Measurements from ENCODE around the gene JAM3. TPM values are rescaled to one million over a fixed set of nuclear protein-coding genes. Genes with fewer than 3 reads are reported as not detected.

Gene JAM3
- total RNA-seq, 1 donor from 2014 or later, result 17.6 TPM

- Mint-ChIP-seq H3K27ac (no peak overlapping the region), H3K9me3 (no peaks in the 10 kb centered on the region), H3K36me3 (ENCODE audit: low read depth) (peaks cover 76% of the 10 kb centered on the region), H3K27me3 (no peaks in the 10 kb centered on the region), H3K4me3 (no peak overlapping the region), H3K4me1 (peaks cover 7% of the 10 kb centered on the region)
- ATAC-seq (ENCODE audit: low read depth), result no peak
- TF ChIP-seq CTCF (IDR thresholded peaks at IDR 0.05), result no peak
- intact Hi-C loops (cut with micrococcal nuclease), result no loop called here
- no peak for DNase-seq
- CTCF ChIA-PET, result no interaction called here
- POLR2A ChIA-PET, result no interaction called here
Observed at GRCh38 chr11:134149371-134149770, 80.5 kb downstream of the JAM3 start.

GRCh38 chr11:134150195-134150903 is 81.5 kb downstream of the JAM3 start:
- no peak overlapping the region for H3K27ac Mint-ChIP-seq
- peaks cover 74% of the 10 kb centered on the region for H3K36me3 Mint-ChIP-seq (ENCODE audit: low read depth)
- ChIA-PET POLR2A (no interaction called here), CTCF (no interaction called here)
- no peaks in the 10 kb centered on the region for H3K9me3 Mint-ChIP-seq
- intact Hi-C loops (cut with micrococcal nuclease), result no loop called here
- TF ChIP-seq CTCF (IDR thresholded peaks at IDR 0.05), result no peak
- no peak overlapping the region for H3K4me3 Mint-ChIP-seq
- DNase-seq (no peak), ATAC-seq (ENCODE audit: low read depth) (no peak)
- peaks cover 7% of the 10 kb centered on the region for H3K4me1 Mint-ChIP-seq
- no peaks in the 10 kb centered on the region for H3K27me3 Mint-ChIP-seq

- POLR2A ChIA-PET, result no interaction called here
- H3K27ac Mint-ChIP-seq, result no peak overlapping the region
- H3K36me3 Mint-ChIP-seq (ENCODE audit: low read depth), result peaks cover 75% of the 10 kb centered on the region
- no peaks in the 10 kb centered on the region for H3K9me3 Mint-ChIP-seq
- DNase-seq, result no peak
- no peak for TF ChIP-seq CTCF (IDR thresholded peaks at IDR 0.05)
- H3K4me1 Mint-ChIP-seq, result peaks cover 7% of the 10 kb centered on the region
- intact Hi-C loops (cut with micrococcal nuclease), result no loop called here
- ATAC-seq (ENCODE audit: low read depth), result no peak
- CTCF ChIA-PET, result interaction anchor here (1.0 kb wide), 1 partner anchor 9 kb away, joined by 3 read pairs; no protein-coding TSS in a partner anchor
- H3K4me3 Mint-ChIP-seq, result no peak overlapping the region
- H3K27me3 Mint-ChIP-seq, result no peaks in the 10 kb centered on the region
Observed at GRCh38 chr11:134151083-134151747, 82.3 kb downstream of the JAM3 start.

- CTCF ChIA-PET, result no interaction called here
Observed at GRCh38 chr11:134152696-134153095, 83.8 kb downstream of the JAM3 start.

More at GRCh38 chr11:134152696-134153095, 83.8 kb downstream of the JAM3 start:
- ATAC-seq (ENCODE audit: low read depth) (no peak), DNase-seq (no peak)
- Mint-ChIP-seq H3K9me3 (no peaks in the 10 kb centered on the region), H3K27ac (no peak overlapping the region), H3K27me3 (no peaks in the 10 kb centered on the region), H3K36me3 (ENCODE audit: low read depth) (peaks cover 81% of the 10 kb centered on the region), H3K4me1 (peaks cover 7% of the 10 kb centered on the region), H3K4me3 (no peak overlapping the region)
- POLR2A ChIA-PET, result no interaction called here
- intact Hi-C loops (cut with micrococcal nuclease), result no loop called here
- TF ChIP-seq CTCF (IDR thresholded peaks at IDR 0.05), result no peak

Data from activated B cell treated with CpG ODN at 0.5 μM for 24 hours (primary cell).